Measurements from ENCODE around the gene MAP6. TPM values are rescaled to one million over a fixed set of nuclear protein-coding genes. Genes with fewer than 3 reads are reported as not detected.
A peak's percentile ranks its signal among the peaks of the same experiment; 100 is the strongest.

Gene MAP6
- total and polyA plus RNA-seq, 9 of the 15 experiments (the other 6 are each of a cell fraction or from before 2014, with no cell fraction given) = not detected

DNA sequence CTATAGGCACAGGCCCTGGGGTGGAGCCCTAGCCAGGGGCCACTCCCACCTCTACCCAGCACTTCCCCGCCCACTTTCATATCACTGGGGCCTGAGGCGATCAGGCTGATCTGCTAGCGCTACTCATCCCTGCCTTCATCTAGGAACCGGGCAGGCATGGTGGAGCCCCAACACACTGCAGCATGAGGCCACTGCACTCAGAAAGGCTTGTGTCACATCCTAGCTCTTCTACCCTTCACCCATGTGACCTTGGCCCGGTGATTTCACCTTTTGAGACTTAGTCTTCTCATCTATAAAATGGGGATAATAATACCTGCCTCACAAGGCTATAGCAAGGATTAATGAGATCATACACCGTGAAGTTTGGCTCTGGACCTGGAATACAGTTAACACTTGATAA, 125.0 kb downstream of the MAP6 start (continued):
- TF ChIP-seq, protein P1, sequence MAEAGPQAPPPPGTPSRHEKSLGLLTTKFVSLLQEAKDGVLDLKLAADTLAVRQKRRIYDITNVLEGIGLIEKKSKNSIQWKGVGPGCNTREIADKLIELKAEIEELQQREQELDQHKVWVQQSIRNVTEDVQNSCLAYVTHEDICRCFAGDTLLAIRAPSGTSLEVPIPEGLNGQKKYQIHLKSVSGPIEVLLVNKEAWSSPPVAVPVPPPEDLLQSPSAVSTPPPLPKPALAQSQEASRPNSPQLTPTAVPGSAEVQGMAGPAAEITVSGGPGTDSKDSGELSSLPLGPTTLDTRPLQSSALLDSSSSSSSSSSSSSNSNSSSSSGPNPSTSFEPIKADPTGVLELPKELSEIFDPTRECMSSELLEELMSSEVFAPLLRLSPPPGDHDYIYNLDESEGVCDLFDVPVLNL (CRISPR knock-in tag; IDR thresholded peaks at IDR 0.05; ENCODE audit: low read depth) = no peak
- TF ChIP-seq HSF4 (CRISPR knock-in tag; IDR thresholded peaks at IDR 0.05; ENCODE audit: borderline replicate concordance) (no peak), ESRRA (IDR thresholded peaks at IDR 0.05; ENCODE audit: borderline replicate concordance, low read depth) (peak; percentile 98), DPF2 (IDR thresholded peaks at IDR 0.05) (peak; percentile 23; the same call in 1 of the 2 replicates), HNRNPLL (IDR thresholded peaks at IDR 0.05; ENCODE audit: low read depth, low read length, poor library complexity, severe bottlenecking) (no peak), MTA3 (IDR thresholded peaks at IDR 0.05; ENCODE audit: borderline replicate concordance) (0 out of 2 replicates have a peak, but pooled peaks have one; percentile 22), CHD4 (IDR thresholded peaks at IDR 0.05; ENCODE audit: insufficient read depth, insufficient replicate concordance, low read depth, low read length, poor library complexity, severe bottlenecking) (peak; percentile 94), RBM25 (IDR thresholded peaks at IDR 0.05; ENCODE audit: low read depth, low read length, severe bottlenecking) (peak; percentile 93), KDM2B (CRISPR knock-in tag; IDR thresholded peaks at IDR 0.05) (no peak), ATF7 (IDR thresholded peaks at IDR 0.05) (peak; percentile 24; the same call in 1 of the 2 replicates), HDAC2 (IDR thresholded peaks at IDR 0.05) (peak; percentile 97), ZNF124 (CRISPR knock-in tag; IDR thresholded peaks at IDR 0.05) (no peak), CBFA2T3 (IDR thresholded peaks at IDR 0.05) (no peak), ZBTB8A (IDR thresholded peaks at IDR 0.05; ENCODE audit: partially characterized antibody) (no peak), KDM1A (IDR thresholded peaks at IDR 0.05) (peak; percentile 91 to 95), ZNF121 (CRISPR knock-in tag; conservative IDR thresholded peaks at IDR 0.05) (peak; percentile 60; the same call in 1 of the 2 replicates), ZNF384 (IDR thresholded peaks at IDR 0.05; ENCODE audit: low read depth, low read length) (no peak), ZNF354B (CRISPR knock-in tag; IDR thresholded peaks at IDR 0.05) (no peak), ZNF165 (CRISPR knock-in tag; IDR thresholded peaks at IDR 0.05; ENCODE audit: borderline replicate concordance) (no peak)
- TF ChIP-seq, protein P2, sequence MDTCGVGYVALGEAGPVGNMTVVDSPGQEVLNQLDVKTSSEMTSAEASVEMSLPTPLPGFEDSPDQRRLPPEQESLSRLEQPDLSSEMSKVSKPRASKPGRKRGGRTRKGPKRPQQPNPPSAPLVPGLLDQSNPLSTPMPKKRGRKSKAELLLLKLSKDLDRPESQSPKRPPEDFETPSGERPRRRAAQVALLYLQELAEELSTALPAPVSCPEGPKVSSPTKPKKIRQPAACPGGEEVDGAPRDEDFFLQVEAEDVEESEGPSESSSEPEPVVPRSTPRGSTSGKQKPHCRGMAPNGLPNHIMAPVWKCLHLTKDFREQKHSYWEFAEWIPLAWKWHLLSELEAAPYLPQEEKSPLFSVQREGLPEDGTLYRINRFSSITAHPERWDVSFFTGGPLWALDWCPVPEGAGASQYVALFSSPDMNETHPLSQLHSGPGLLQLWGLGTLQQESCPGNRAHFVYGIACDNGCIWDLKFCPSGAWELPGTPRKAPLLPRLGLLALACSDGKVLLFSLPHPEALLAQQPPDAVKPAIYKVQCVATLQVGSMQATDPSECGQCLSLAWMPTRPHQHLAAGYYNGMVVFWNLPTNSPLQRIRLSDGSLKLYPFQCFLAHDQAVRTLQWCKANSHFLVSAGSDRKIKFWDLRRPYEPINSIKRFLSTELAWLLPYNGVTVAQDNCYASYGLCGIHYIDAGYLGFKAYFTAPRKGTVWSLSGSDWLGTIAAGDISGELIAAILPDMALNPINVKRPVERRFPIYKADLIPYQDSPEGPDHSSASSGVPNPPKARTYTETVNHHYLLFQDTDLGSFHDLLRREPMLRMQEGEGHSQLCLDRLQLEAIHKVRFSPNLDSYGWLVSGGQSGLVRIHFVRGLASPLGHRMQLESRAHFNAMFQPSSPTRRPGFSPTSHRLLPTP (IDR thresholded peaks at IDR 0.05; ENCODE audit: borderline replicate concordance, extremely low read depth, insufficient read length) = no peak
- TF ChIP-seq, protein P3, sequence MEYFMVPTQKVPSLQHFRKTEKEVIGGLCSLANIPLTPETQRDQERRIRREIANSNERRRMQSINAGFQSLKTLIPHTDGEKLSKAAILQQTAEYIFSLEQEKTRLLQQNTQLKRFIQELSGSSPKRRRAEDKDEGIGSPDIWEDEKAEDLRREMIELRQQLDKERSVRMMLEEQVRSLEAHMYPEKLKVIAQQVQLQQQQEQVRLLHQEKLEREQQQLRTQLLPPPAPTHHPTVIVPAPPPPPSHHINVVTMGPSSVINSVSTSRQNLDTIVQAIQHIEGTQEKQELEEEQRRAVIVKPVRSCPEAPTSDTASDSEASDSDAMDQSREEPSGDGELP (CRISPR knock-in tag; IDR thresholded peaks at IDR 0.05; ENCODE audit: borderline replicate concordance) = 0 out of 2 replicates have a peak, but pooled peaks have one; percentile 6
- TF ChIP-seq, protein P4, sequence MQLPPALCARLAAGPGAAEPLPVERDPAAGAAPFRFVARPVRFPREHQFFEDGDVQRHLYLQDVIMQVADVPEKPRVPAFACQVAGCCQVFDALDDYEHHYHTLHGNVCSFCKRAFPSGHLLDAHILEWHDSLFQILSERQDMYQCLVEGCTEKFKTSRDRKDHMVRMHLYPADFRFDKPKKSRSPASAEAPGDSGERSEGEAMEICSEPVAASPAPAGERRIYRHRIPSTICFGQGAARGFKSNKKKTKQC (CRISPR knock-in tag; IDR thresholded peaks at IDR 0.05) = no peak
- TF ChIP-seq, protein P5, sequence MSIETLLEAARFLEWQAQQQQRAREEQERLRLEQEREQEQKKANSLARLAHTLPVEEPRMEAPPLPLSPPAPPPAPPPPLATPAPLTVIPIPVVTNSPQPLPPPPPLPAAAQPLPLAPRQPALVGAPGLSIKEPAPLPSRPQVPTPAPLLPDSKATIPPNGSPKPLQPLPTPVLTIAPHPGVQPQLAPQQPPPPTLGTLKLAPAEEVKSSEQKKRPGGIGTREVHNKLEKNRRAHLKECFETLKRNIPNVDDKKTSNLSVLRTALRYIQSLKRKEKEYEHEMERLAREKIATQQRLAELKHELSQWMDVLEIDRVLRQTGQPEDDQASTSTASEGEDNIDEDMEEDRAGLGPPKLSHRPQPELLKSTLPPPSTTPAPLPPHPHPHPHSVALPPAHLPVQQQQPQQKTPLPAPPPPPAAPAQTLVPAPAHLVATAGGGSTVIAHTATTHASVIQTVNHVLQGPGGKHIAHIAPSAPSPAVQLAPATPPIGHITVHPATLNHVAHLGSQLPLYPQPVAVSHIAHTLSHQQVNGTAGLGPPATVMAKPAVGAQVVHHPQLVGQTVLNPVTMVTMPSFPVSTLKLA (conservative IDR thresholded peaks at IDR 0.05) = peak in 1 of 2 experiments; percentile 32; a peak in 1 of 4 replicates

Data from K562 (cell line).